H9 (cell line): ENCODE results near the gene RFX8. TPM values are rescaled to one million over a fixed set of nuclear protein-coding genes. Genes with fewer than 3 reads are reported as not detected.

ENCODE experiments used
- DNase-seq: peaks from one replicate; pipeline ENCODE4 v3.0.0-alpha.2; 2017
- H2AFZ ChIP-seq: one replicate; pipeline ENCODE4 v1.6.1; 2013; ENCODE audit warnings: mild to moderate bottlenecking, low read length, control low read depth, moderate library complexity
- H2AK5ac ChIP-seq: 2 replicates; pipeline ENCODE4 v1.6.1; 2013; ENCODE audit warnings: low read length, control low read depth, mixed read lengths; ENCODE audit not compliant: insufficient read length
- H2BK120ac ChIP-seq: one replicate; pipeline ENCODE4 v1.6.1; 2013; ENCODE audit warnings: low read depth, mild to moderate bottlenecking, low read length, control low read depth, inconsistent platforms; ENCODE audit not compliant: poor library complexity, severe bottlenecking
- H2BK12ac ChIP-seq: 2 replicates; pipeline ENCODE4 v1.6.1; 2013; ENCODE audit warnings: low read length, control low read depth, mixed read lengths, low read depth; ENCODE audit not compliant: insufficient read length
- H2BK15ac ChIP-seq: 2 replicates; pipeline ENCODE4 v1.6.1; 2013; ENCODE audit warnings: low read depth, low read length, control low read depth
- H2BK20ac ChIP-seq: one replicate; pipeline ENCODE4 v1.6.1; 2013; ENCODE audit warnings: low read depth, mild to moderate bottlenecking, low read length, control low read depth, inconsistent platforms; ENCODE audit not compliant: poor library complexity, severe bottlenecking
- H2BK5ac ChIP-seq: 2 replicates; pipeline ENCODE4 v1.6.1; 2013; ENCODE audit warnings: low read length, control low read depth, mixed read lengths; ENCODE audit not compliant: insufficient read length
- H3K14ac ChIP-seq: 2 replicates; pipeline ENCODE4 v1.6.1; 2013; ENCODE audit warnings: low read length, control low read depth; ENCODE audit not compliant: insufficient read depth
- H3K18ac ChIP-seq: 2 replicates; pipeline ENCODE4 v1.6.1; 2013; ENCODE audit warnings: low read depth, mild to moderate bottlenecking, mixed read lengths, low read length, control low read depth; ENCODE audit not compliant: insufficient read length
- H3K23ac ChIP-seq: 2 replicates; pipeline ENCODE4 v1.6.1; 2013; ENCODE audit warnings: low read length, control low read depth, mixed read lengths, low read depth; ENCODE audit not compliant: insufficient read length
- H3K23me2 ChIP-seq: 2 replicates; pipeline ENCODE4 v1.6.1; 2013; ENCODE audit warnings: low read depth, mild to moderate bottlenecking, mixed read lengths, low read length, control low read depth; ENCODE audit not compliant: insufficient read length, poor library complexity, severe bottlenecking
- H3K27ac ChIP-seq: 2 replicates; pipeline ENCODE4 v1.5.1; 2013; ENCODE audit warnings: low read length, control low read depth, mixed read lengths, low read depth; ENCODE audit not compliant: insufficient read length
- H3K27me3 ChIP-seq: 2 replicates; pipeline ENCODE4 v1.6.1; 2013; ENCODE audit warnings: low read length, control low read depth, inconsistent platforms; ENCODE audit not compliant: insufficient read depth
- H3K4ac ChIP-seq: 2 replicates; pipeline ENCODE4 v1.6.1; 2013; ENCODE audit warnings: low read depth, mild to moderate bottlenecking, control low read depth, inconsistent platforms, low read length, moderate library complexity
- H3K4me1 ChIP-seq: 2 replicates; pipeline ENCODE4 v1.6.1; 2013; ENCODE audit warnings: low read length, control low read depth, inconsistent platforms; ENCODE audit not compliant: insufficient read depth
- H3K4me2 ChIP-seq: 2 replicates; pipeline ENCODE4 v1.6.1; 2013; ENCODE audit warnings: low read length, control low read depth, mixed read lengths; ENCODE audit not compliant: insufficient read length, insufficient read depth
- H3K56ac ChIP-seq: 2 replicates; pipeline ENCODE4 v1.6.1; 2013; ENCODE audit warnings: low read depth, mild to moderate bottlenecking, mixed read lengths, low read length, control low read depth; ENCODE audit not compliant: insufficient read length
- H3K79me1 ChIP-seq: 2 replicates; pipeline ENCODE4 v1.6.1; 2013; ENCODE audit warnings: low read depth, mild to moderate bottlenecking, moderate library complexity, low read length, control low read depth, inconsistent platforms; ENCODE audit not compliant: insufficient read depth, poor library complexity, severe bottlenecking
- H3K79me2 ChIP-seq: 2 replicates; pipeline ENCODE4 v1.6.1; 2013; ENCODE audit warnings: low read length, control low read depth, inconsistent platforms; ENCODE audit not compliant: insufficient read depth
- H3K9ac ChIP-seq: 2 replicates; pipeline ENCODE4 v1.6.1; 2013; ENCODE audit warnings: low read length, control low read depth, mixed read lengths; ENCODE audit not compliant: insufficient read length; ENCODE audit errors: extremely low read depth
- H3K9me3 ChIP-seq: one replicate; pipeline ENCODE4 v1.6.1; 2013; ENCODE audit warnings: low read depth, low read length, inconsistent platforms; ENCODE audit not compliant: control insufficient read depth
- H3T11ph ChIP-seq: one replicate; pipeline ENCODE4 v1.6.1; 2013; ENCODE audit warnings: mild to moderate bottlenecking, low read length, control low read depth, inconsistent platforms
- H4K20me1 ChIP-seq: one replicate; pipeline ENCODE4 v1.6.1; 2013; ENCODE audit not compliant: control insufficient read depth, insufficient read length, insufficient read depth
- H4K5ac ChIP-seq: 2 replicates; pipeline ENCODE4 v1.6.1; 2013; ENCODE audit warnings: low read depth, mild to moderate bottlenecking, mixed read lengths, low read length, control low read depth; ENCODE audit not compliant: insufficient read length
- H4K8ac ChIP-seq: replicated peaks from 2 replicates; pipeline ENCODE4 v1.6.1; 2013; ENCODE audit warnings: low read length, control low read depth, mixed read lengths, low read depth; ENCODE audit not compliant: insufficient read length
- H4K91ac ChIP-seq: 2 replicates; pipeline ENCODE4 v1.6.1; 2013; ENCODE audit warnings: low read depth, mild to moderate bottlenecking, moderate library complexity, mixed read lengths, low read length, control low read depth; ENCODE audit not compliant: insufficient read length
- H3K27ac Mint-ChIP-seq, 3 experiments: 2 replicates in 2 of 3; 3 replicates in 1 of 3; pipeline ENCODE4 v1.8.0; 2020 to 2021; ENCODE audit warnings: mixed read lengths in 3 of 3, mild to moderate bottlenecking in 1 of 3, moderate library complexity in 1 of 3
- H3K27me3 Mint-ChIP-seq: 2 replicates; pipeline ENCODE4 v1.8.0; 2021; ENCODE audit warnings: low read depth, mild to moderate bottlenecking, moderate library complexity, mixed read lengths
- H3K36me3 Mint-ChIP-seq, 3 experiments: 2 replicates in 2 of 3; 3 replicates in 1 of 3; pipeline ENCODE4 v1.8.0; 2020 to 2021; ENCODE audit warnings: low read depth in 3 of 3, mixed read lengths in 3 of 3; ENCODE audit not compliant: insufficient read depth in 1 of 3
- H3K4me1 Mint-ChIP-seq, 2 experiments: 2 replicates each; pipeline ENCODE4 v1.8.0; 2020; ENCODE audit warnings: mixed read lengths in 2 of 2
- H3K4me3 Mint-ChIP-seq, 2 experiments: 2 replicates in 1 of 2; 3 replicates in 1 of 2; pipeline ENCODE4 v1.8.0; 2020 to 2021; ENCODE audit warnings: mild to moderate bottlenecking in 2 of 2, mixed read lengths in 2 of 2, moderate library complexity in 1 of 2
- H3K9me3 Mint-ChIP-seq, 2 experiments: 2 replicates in 1 of 2; 3 replicates in 1 of 2; pipeline ENCODE4 v1.8.0; 2020; ENCODE audit warnings: mild to moderate bottlenecking in 2 of 2, mixed read lengths in 2 of 2, moderate library complexity in 1 of 2
- CTCF ChIP-seq: fragments of 200-600 bp; sonication (generic); conservative IDR thresholded peaks from 3 replicates; pipeline ENCODE4 v1.8.0; 2021; ENCODE audit warnings: antibody characterized with exemption, mild to moderate bottlenecking
- WGBS: extraction: QIAGEN DNeasy Blood & Tissue Kit; methylation state at CpG from one replicate; pipeline ENCODE4 v1.1.7; 2013; ENCODE audit warnings: missing lambda C conversion rate, low lambda C conversion rate, mixed read lengths; ENCODE audit not compliant: insufficient read length; ENCODE audit errors: extremely low coverage; 5-methylcytosine and 5-hydroxymethylcytosine counted together
- total RNA-seq: library from RNA; stranded (reverse); gene quantifications from 2 replicates; pipeline ENCODE4 v1.2.1, GENCODE V29; 2021

Gene RFX8
- total RNA-seq, 1 experiment from 2014 or later = 0.22 TPM

DNA sequence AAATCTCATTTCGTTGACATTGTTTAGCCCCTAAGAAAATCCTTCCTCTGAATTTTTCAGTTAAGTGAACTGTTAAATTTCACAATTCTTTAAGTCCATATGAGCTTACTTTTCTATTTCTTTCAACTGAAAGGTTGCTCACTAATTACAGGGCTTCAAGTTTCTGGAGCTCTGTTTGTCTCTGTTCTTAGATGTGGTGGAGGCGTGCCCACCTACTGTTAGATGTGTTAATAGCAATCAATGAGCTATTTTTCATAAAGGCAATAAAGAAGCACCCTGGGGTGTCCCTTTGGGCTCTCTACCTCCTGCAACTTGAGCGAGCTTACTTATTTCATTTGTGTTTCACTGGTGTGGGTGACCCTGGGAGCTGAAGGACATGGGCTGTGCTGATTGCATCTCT lies 112.6 kb downstream of the RFX8 start:
- Histone ChIP-seq H4K91ac (no peak overlapping the region), H3K23me2 (no peaks in the 10 kb centered on the region), H3K9me3 (no peaks in the 10 kb centered on the region), H3T11ph (no peak overlapping the region), H3K14ac (no peak overlapping the region), H4K8ac (no peak overlapping the region), H2AFZ (no peak overlapping the region), H2BK15ac (no peak overlapping the region), H2AK5ac (no peak overlapping the region), H2BK5ac (no peak overlapping the region), H3K9ac (no peak overlapping the region), H3K18ac (no peak overlapping the region), H3K27ac (no peak overlapping the region), H3K4ac (no peak overlapping the region), H3K4me1 (peaks cover 3% of the 10 kb centered on the region; the same call in 1 of the 2 replicates), H3K79me1 (no peaks in the 10 kb centered on the region), H3K79me2 (no peaks in the 10 kb centered on the region), H2BK12ac (no peak overlapping the region), H4K5ac (no peak overlapping the region), H3K56ac (no peak overlapping the region), H3K4me2 (no peak overlapping the region), H3K27me3 (no peaks in the 10 kb centered on the region), H3K23ac (no peak overlapping the region), H2BK120ac (no peak overlapping the region), H4K20me1 (no peaks in the 10 kb centered on the region), H2BK20ac (no peak overlapping the region)
- H3K36me3 Mint-ChIP-seq = no peaks in the 10 kb centered on the region
- no CpG with 5 or more reads among the region's 3 CpGs for WGBS
- no peak overlapping the region for H3K4me3 Mint-ChIP-seq
- no peak for TF ChIP-seq CTCF
- peaks cover 30% of the 10 kb centered on the region in 2 experiments for H3K4me1 Mint-ChIP-seq
- no peak for DNase-seq
- no peaks in the 10 kb centered on the region for H3K9me3 Mint-ChIP-seq
- no peak overlapping the region for H3K27ac Mint-ChIP-seq
- H3K27me3 Mint-ChIP-seq = peaks cover 2% of the 10 kb centered on the region; the same call in 1 of the 2 replicates
